Measurements from ENCODE around the gene OSBPL3. TPM values are rescaled to one million over a fixed set of nuclear protein-coding genes. Genes with fewer than 3 reads are reported as not detected.

The OSBPL3 gene
- total RNA-seq, 1 experiment from 2014 or later: 16.0 TPM

DNA sequence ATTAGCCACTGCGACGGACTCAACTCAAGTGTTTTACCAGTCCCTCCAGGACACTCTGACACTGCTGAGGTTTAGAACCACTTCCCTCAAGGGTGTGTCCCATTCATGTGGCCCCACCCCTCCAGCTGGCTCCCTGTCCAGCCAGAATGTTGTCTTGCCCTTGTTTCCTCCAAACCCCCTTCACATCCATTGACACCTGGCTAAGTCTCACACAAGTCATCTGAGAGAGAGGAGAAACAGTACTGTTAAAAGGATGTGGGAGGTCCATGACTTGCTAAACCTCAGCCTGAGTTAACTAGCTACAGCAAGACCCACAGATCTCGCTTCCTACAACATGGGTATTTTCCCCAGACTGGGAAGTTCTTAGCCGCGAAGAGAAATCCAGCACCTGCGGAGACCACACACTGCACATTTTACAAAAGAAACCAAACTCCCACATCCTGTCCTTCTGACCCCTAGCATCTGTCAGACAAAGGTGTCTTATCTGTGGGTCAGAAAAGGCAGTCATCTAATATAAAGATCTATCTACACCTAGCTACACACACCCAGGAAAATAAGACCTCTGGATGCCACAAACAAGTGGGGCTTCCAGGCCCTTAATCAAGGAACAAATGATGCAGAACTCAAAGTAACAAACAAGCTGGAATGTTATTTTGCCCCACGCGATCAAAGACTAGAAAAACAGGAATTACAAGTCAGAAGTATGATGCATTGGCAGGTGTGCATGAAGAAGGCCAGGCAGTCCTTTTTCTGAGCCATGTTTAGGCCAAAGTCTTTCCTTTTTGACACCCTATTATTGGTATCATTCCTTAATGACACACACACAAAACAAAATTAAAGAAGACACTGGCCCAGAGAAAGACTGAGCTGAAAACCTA is 13.9 kb downstream of the OSBPL3 start (continued):
- TF ChIP-seq, protein P1, sequence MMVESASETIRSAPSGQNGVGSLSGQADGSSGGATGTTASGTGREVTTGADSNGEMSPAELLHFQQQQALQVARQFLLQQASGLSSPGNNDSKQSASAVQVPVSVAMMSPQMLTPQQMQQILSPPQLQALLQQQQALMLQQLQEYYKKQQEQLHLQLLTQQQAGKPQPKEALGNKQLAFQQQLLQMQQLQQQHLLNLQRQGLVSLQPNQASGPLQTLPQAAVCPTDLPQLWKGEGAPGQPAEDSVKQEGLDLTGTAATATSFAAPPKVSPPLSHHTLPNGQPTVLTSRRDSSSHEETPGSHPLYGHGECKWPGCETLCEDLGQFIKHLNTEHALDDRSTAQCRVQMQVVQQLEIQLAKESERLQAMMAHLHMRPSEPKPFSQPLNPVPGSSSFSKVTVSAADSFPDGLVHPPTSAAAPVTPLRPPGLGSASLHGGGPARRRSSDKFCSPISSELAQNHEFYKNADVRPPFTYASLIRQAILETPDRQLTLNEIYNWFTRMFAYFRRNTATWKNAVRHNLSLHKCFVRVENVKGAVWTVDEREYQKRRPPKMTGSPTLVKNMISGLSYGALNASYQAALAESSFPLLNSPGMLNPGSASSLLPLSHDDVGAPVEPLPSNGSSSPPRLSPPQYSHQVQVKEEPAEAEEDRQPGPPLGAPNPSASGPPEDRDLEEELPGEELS (CRISPR knock-in tag; IDR thresholded peaks at IDR 0.05): no peak
- no peak for TF ChIP-seq SOX15 (CRISPR knock-in tag; IDR thresholded peaks at IDR 0.05)
- no peak for TF ChIP-seq NFATC4 (CRISPR knock-in tag; IDR thresholded peaks at IDR 0.05)
- TF ChIP-seq NR1H2 (CRISPR knock-in tag; IDR thresholded peaks at IDR 0.05): no peak
- TF ChIP-seq KAT7 (CRISPR knock-in tag; IDR thresholded peaks at IDR 0.05; ENCODE audit: borderline replicate concordance): no peak
- TF ChIP-seq TCF7 (CRISPR knock-in tag; IDR thresholded peaks at IDR 0.05; ENCODE audit: low read depth): no peak
- no peak for TF ChIP-seq SMAD4 (CRISPR knock-in tag; IDR thresholded peaks at IDR 0.05)
- TF ChIP-seq, protein P2, sequence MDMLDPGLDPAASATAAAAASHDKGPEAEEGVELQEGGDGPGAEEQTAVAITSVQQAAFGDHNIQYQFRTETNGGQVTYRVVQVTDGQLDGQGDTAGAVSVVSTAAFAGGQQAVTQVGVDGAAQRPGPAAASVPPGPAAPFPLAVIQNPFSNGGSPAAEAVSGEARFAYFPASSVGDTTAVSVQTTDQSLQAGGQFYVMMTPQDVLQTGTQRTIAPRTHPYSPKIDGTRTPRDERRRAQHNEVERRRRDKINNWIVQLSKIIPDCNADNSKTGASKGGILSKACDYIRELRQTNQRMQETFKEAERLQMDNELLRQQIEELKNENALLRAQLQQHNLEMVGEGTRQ (CRISPR knock-in tag; IDR thresholded peaks at IDR 0.05): no peak
- TF ChIP-seq IRF2 (CRISPR knock-in tag; IDR thresholded peaks at IDR 0.05; ENCODE audit: borderline replicate concordance, low read depth): no peak
- no peak for TF ChIP-seq ZMAT4 (CRISPR knock-in tag; IDR thresholded peaks at IDR 0.05)
- TF ChIP-seq, protein P3, sequence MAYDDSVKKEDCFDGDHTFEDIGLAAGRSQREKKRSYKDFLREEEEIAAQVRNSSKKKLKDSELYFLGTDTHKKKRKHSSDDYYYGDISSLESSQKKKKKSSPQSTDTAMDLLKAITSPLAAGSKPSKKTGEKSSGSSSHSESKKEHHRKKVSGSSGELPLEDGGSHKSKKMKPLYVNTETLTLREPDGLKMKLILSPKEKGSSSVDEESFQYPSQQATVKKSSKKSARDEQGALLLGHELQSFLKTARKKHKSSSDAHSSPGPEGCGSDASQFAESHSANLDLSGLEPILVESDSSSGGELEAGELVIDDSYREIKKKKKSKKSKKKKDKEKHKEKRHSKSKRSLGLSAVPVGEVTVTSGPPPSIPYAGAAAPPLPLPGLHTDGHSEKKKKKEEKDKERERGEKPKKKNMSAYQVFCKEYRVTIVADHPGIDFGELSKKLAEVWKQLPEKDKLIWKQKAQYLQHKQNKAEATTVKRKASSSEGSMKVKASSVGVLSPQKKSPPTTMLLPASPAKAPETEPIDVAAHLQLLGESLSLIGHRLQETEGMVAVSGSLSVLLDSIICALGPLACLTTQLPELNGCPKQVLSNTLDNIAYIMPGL (CRISPR knock-in tag; IDR thresholded peaks at IDR 0.05): no peak
- no peak for TF ChIP-seq FOXP1 (CRISPR knock-in tag; IDR thresholded peaks at IDR 0.05; ENCODE audit: borderline replicate concordance)

GRCh38 chr7:24964191-24964590 is 15.8 kb downstream of the OSBPL3 start:
- Mint-ChIP-seq H3K9me3 (no peaks in the 10 kb centered on the region), H3K4me1 (peaks cover 45% of the 10 kb centered on the region), H3K36me3 (no peaks in the 10 kb centered on the region), H3K27ac (no peak overlapping the region), H3K4me3 (no peak overlapping the region), H3K27me3 (ENCODE audit: low read depth) (no peaks in the 10 kb centered on the region)
- no peak for ATAC-seq
- CTCF ChIA-PET: interaction anchor here (1.0 kb wide), 1 partner anchor 15 kb away, joined by 3 read pairs; no protein-coding TSS in a partner anchor
- DNase-seq (ENCODE audit: low spot score): no peak
- POLR2A ChIA-PET: no interaction called here
- TF ChIP-seq, protein P4, sequence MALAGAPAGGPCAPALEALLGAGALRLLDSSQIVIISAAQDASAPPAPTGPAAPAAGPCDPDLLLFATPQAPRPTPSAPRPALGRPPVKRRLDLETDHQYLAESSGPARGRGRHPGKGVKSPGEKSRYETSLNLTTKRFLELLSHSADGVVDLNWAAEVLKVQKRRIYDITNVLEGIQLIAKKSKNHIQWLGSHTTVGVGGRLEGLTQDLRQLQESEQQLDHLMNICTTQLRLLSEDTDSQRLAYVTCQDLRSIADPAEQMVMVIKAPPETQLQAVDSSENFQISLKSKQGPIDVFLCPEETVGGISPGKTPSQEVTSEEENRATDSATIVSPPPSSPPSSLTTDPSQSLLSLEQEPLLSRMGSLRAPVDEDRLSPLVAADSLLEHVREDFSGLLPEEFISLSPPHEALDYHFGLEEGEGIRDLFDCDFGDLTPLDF (CRISPR knock-in tag; IDR thresholded peaks at IDR 0.05): no peak
- TF ChIP-seq JAZF1 (CRISPR knock-in tag; IDR thresholded peaks at IDR 0.05) (no peak), ETV6 (CRISPR knock-in tag; IDR thresholded peaks at IDR 0.05) (no peak), CBFB (CRISPR knock-in tag; IDR thresholded peaks at IDR 0.05; ENCODE audit: low read depth) (no peak), HMGA2 (CRISPR knock-in tag; IDR thresholded peaks at IDR 0.05) (no peak), SMAD4 (CRISPR knock-in tag; IDR thresholded peaks at IDR 0.05) (no peak), NR3C1 (CRISPR knock-in tag; conservative IDR thresholded peaks at IDR 0.05; ENCODE audit: low read depth) (no peak), MYBL2 (CRISPR knock-in tag; IDR thresholded peaks at IDR 0.05) (no peak), PREB (CRISPR knock-in tag; IDR thresholded peaks at IDR 0.05; ENCODE audit: borderline replicate concordance) (no peak)
- TF ChIP-seq, protein P5, sequence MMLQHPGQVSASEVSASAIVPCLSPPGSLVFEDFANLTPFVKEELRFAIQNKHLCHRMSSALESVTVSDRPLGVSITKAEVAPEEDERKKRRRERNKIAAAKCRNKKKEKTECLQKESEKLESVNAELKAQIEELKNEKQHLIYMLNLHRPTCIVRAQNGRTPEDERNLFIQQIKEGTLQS (CRISPR knock-in tag; conservative IDR thresholded peaks at IDR 0.05): no peak
- TF ChIP-seq, protein P6, sequence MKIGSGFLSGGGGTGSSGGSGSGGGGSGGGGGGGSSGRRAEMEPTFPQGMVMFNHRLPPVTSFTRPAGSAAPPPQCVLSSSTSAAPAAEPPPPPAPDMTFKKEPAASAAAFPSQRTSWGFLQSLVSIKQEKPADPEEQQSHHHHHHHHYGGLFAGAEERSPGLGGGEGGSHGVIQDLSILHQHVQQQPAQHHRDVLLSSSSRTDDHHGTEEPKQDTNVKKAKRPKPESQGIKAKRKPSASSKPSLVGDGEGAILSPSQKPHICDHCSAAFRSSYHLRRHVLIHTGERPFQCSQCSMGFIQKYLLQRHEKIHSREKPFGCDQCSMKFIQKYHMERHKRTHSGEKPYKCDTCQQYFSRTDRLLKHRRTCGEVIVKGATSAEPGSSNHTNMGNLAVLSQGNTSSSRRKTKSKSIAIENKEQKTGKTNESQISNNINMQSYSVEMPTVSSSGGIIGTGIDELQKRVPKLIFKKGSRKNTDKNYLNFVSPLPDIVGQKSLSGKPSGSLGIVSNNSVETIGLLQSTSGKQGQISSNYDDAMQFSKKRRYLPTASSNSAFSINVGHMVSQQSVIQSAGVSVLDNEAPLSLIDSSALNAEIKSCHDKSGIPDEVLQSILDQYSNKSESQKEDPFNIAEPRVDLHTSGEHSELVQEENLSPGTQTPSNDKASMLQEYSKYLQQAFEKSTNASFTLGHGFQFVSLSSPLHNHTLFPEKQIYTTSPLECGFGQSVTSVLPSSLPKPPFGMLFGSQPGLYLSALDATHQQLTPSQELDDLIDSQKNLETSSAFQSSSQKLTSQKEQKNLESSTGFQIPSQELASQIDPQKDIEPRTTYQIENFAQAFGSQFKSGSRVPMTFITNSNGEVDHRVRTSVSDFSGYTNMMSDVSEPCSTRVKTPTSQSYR (CRISPR knock-in tag; IDR thresholded peaks at IDR 0.05): no peak
- TF ChIP-seq, protein P1 (CRISPR knock-in tag; IDR thresholded peaks at IDR 0.05): no peak
